Lower leg skin (tissue), 3 donors: ENCODE data around the gene ARHGDIG.

Source experiments
- CTCF ChIP-seq, 3 donors: fragments of 450-650 bp; IDR thresholded peaks; one replicate each; pipeline ENCODE4 v1.5.1; 2016; ENCODE audit warnings: antibody characterized with exemption in 3 of 3, mild to moderate bottlenecking in 3 of 3, moderate library complexity in 2 of 3
- POLR2A ChIP-seq, 2 donors: fragments of 450-650 bp; IDR thresholded peaks; one replicate each; pipeline ENCODE4 v1.6.1; 2016 to 2017; ENCODE audit warnings: antibody characterized with exemption in 2 of 2, mild to moderate bottlenecking in 1 of 2, moderate library complexity in 1 of 2

GRCh38 chr16:278863-279366 lies 1.5 kb upstream of the ARHGDIG start:
- TF ChIP-seq CTCF (IDR thresholded peaks at IDR 0.05): no peak
- TF ChIP-seq POLR2A (IDR thresholded peaks at IDR 0.05): no peak
